Endothelial cell (in vitro differentiated cells): Measurements from ENCODE around the gene CRIP2. TPM values are rescaled to one million over a fixed set of nuclear protein-coding genes. Genes with fewer than 3 reads are reported as not detected.

Experiments used
- DNase-seq: peaks from one replicate; pipeline ENCODE4 v3.0.0; 2021; ENCODE audit warnings: low spot score
- H3K27ac Mint-ChIP-seq: one replicate; pipeline ENCODE4 v1.8.0; 2021; ENCODE audit warnings: mixed read lengths, inconsistent platforms; ENCODE audit not compliant: unreplicated experiment
- H3K27me3 Mint-ChIP-seq: one replicate; pipeline ENCODE4 v1.8.0; 2021; ENCODE audit warnings: mild to moderate bottlenecking, moderate library complexity, mixed read lengths, inconsistent platforms; ENCODE audit not compliant: unreplicated experiment
- H3K36me3 Mint-ChIP-seq: one replicate; pipeline ENCODE4 v1.8.0; 2021; ENCODE audit warnings: mild to moderate bottlenecking, low read depth, mixed read lengths, inconsistent platforms; ENCODE audit not compliant: unreplicated experiment
- H3K4me1 Mint-ChIP-seq: one replicate; pipeline ENCODE4 v1.8.0; 2021; ENCODE audit warnings: mild to moderate bottlenecking, mixed read lengths, inconsistent platforms; ENCODE audit not compliant: unreplicated experiment
- H3K4me3 Mint-ChIP-seq: one replicate; pipeline ENCODE4 v1.8.0; 2021; ENCODE audit warnings: mild to moderate bottlenecking, mixed read lengths, inconsistent platforms; ENCODE audit not compliant: unreplicated experiment
- H3K9me3 Mint-ChIP-seq: one replicate; pipeline ENCODE4 v1.8.0; 2021; ENCODE audit warnings: mixed read lengths, inconsistent platforms; ENCODE audit not compliant: unreplicated experiment
- total RNA-seq: library from RNA; stranded (reverse); fragmentation: NEBNext Ultra II Directional; extraction: Animal tissue kit (Norgen Biotek cat#: 25700); gene quantifications from one replicate; pipeline ENCODE4 v1.2.1, GENCODE V29; 2021; ENCODE audit not compliant: unreplicated experiment
- TF ChIP-seq, protein P1 (sequence below): fragments of 200-600 bp; sonication (generic); IDR thresholded peaks from one replicate; pipeline ENCODE4 v1.5.0; 2021; ENCODE audit warnings: antibody characterized with exemption; ENCODE audit not compliant: unreplicated experiment

Gene CRIP2
- total RNA-seq, 1 donor from 2014 or later = 67.4 TPM

GRCh38 chr14:105496831-105497591 is 22.4 kb downstream of the CRIP2 start:
- Mint-ChIP-seq H3K4me3 (no peak overlapping the region), H3K9me3 (no peaks in the 10 kb centered on the region), H3K4me1 (no peaks in the 10 kb centered on the region), H3K27ac (no peak overlapping the region), H3K27me3 (peaks cover 9% of the 10 kb centered on the region), H3K36me3 (no peaks in the 10 kb centered on the region)
- no peak for DNase-seq
- TF ChIP-seq, protein P1, sequence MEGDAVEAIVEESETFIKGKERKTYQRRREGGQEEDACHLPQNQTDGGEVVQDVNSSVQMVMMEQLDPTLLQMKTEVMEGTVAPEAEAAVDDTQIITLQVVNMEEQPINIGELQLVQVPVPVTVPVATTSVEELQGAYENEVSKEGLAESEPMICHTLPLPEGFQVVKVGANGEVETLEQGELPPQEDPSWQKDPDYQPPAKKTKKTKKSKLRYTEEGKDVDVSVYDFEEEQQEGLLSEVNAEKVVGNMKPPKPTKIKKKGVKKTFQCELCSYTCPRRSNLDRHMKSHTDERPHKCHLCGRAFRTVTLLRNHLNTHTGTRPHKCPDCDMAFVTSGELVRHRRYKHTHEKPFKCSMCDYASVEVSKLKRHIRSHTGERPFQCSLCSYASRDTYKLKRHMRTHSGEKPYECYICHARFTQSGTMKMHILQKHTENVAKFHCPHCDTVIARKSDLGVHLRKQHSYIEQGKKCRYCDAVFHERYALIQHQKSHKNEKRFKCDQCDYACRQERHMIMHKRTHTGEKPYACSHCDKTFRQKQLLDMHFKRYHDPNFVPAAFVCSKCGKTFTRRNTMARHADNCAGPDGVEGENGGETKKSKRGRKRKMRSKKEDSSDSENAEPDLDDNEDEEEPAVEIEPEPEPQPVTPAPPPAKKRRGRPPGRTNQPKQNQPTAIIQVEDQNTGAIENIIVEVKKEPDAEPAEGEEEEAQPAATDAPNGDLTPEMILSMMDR = no peak

GRCh38 chr14:105497671-105498429 is 23.2 kb downstream of the CRIP2 start:
- DNase-seq = no peak
- Mint-ChIP-seq H3K36me3 (no peaks in the 10 kb centered on the region), H3K27ac (no peak overlapping the region), H3K9me3 (no peaks in the 10 kb centered on the region), H3K4me1 (no peaks in the 10 kb centered on the region), H3K27me3 (peaks cover 11% of the 10 kb centered on the region), H3K4me3 (no peak overlapping the region)
- TF ChIP-seq, protein P1 = no peak

- no peaks in the 10 kb centered on the region for H3K36me3 Mint-ChIP-seq
- no peaks in the 10 kb centered on the region for H3K4me1 Mint-ChIP-seq
- H3K4me3 Mint-ChIP-seq = no peak overlapping the region
- no peak overlapping the region for H3K27ac Mint-ChIP-seq
- TF ChIP-seq, protein P1 = no peak
- DNase-seq = no peak
- H3K9me3 Mint-ChIP-seq = no peaks in the 10 kb centered on the region
- peaks cover 10% of the 10 kb centered on the region for H3K27me3 Mint-ChIP-seq
Observed at GRCh38 chr14:105498430-105499255, 24.0 kb downstream of the CRIP2 start.

GRCh38 chr14:105499256-105500035 is 24.8 kb downstream of the CRIP2 start:
- no peaks in the 10 kb centered on the region for H3K36me3 Mint-ChIP-seq
- H3K27me3 Mint-ChIP-seq = peaks cover 8% of the 10 kb centered on the region
- H3K9me3 Mint-ChIP-seq = no peaks in the 10 kb centered on the region
- TF ChIP-seq, protein P1 = no peak
- no peak overlapping the region for H3K27ac Mint-ChIP-seq
- no peak overlapping the region for H3K4me3 Mint-ChIP-seq
- no peaks in the 10 kb centered on the region for H3K4me1 Mint-ChIP-seq
- no peak for DNase-seq
